Measurements from ENCODE around the gene MSANTD1.

DNA sequence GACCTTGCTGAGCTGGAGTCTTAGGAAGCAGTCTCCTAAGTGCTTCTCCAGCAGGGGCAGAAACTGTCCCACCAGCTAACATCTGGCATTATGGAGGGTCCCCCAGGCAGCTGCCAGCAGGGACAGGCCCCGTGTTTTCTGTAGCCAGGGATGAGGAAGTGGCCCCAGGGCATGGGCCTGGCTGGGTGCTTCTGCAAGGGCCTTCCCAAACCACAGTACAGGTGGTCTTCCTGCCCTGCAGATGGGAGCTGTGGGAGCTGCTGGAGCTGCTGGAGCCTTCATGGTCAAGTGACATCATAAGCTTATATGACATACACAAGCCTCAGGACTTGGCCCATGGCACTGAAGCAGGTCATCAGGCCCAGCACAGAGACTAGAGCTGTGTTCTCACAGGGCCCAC is 5.0 kb upstream of the MSANTD1 start:
- TF ChIP-seq, protein P1, sequence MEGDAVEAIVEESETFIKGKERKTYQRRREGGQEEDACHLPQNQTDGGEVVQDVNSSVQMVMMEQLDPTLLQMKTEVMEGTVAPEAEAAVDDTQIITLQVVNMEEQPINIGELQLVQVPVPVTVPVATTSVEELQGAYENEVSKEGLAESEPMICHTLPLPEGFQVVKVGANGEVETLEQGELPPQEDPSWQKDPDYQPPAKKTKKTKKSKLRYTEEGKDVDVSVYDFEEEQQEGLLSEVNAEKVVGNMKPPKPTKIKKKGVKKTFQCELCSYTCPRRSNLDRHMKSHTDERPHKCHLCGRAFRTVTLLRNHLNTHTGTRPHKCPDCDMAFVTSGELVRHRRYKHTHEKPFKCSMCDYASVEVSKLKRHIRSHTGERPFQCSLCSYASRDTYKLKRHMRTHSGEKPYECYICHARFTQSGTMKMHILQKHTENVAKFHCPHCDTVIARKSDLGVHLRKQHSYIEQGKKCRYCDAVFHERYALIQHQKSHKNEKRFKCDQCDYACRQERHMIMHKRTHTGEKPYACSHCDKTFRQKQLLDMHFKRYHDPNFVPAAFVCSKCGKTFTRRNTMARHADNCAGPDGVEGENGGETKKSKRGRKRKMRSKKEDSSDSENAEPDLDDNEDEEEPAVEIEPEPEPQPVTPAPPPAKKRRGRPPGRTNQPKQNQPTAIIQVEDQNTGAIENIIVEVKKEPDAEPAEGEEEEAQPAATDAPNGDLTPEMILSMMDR (IDR thresholded peaks at IDR 0.05; ENCODE audit: low read depth, low read length, poor library complexity, severe bottlenecking): no peak
- no peak for TF ChIP-seq EZH2phosphoT487 (IDR thresholded peaks at IDR 0.05; ENCODE audit: borderline replicate concordance, low read length)
